HepG2 (cell line): ENCODE measurements around the gene SPAG9. TPM values are rescaled to one million over a fixed set of nuclear protein-coding genes. Genes with fewer than 3 reads are reported as not detected.

Experiments
- ATAC-seq: fragments of 200-7000 bp; cut with Tn5 transposase; 3 replicates; pipeline ENCODE4 v1.9.1; 2020; ENCODE audit warnings: mild to moderate bottlenecking, moderate library complexity
- BruUV-seq: library from RNA; stranded (reverse); fragments of 400-500 nt; replicated peaks from 2 replicates; lab custom pipeline; 2021; lab: Mats Ljungman, UMichigan
- CTCF ChIA-PET: fragments of 300-600 bp; formaldehyde crosslinking; extraction: SDS; loops from one replicate; lab custom pipeline; 2021; ENCODE audit warnings: low total read pairs, inconsistent platforms, low intra/inter-chr PET ratio; lab: Yijun Ruan, JAX
- POLR2A ChIA-PET: fragments of 350-600 bp; sonication (Branson Sonifier 250); formaldehyde crosslinking; loops from one replicate; lab custom pipeline; 2020; ENCODE audit warnings: antibody characterized with exemption, inconsistent platforms; lab: Yijun Ruan, JAX
- DNase-seq: peaks from one replicate; pipeline ENCODE4 v3.0.0-alpha.2; 2015; ENCODE audit warnings: low spot score
- FAIRE-seq: peaks from 3 replicates; lab custom pipeline; 2011; peaks lifted over from hg19 to GRCh38; lab: Jason Lieb, UNC
- H2AFZ ChIP-seq: one replicate; pipeline ENCODE4 v1.6.1; 2011; ENCODE audit warnings: low read length, inconsistent platforms
- H3K27ac ChIP-seq: fragments of 300-600 bp; 3 replicates; pipeline ENCODE4 v1.8.0; 2011; ENCODE audit warnings: mixed run types, mild to moderate bottlenecking, mixed read lengths, low read length, inconsistent platforms; ENCODE audit not compliant: insufficient read depth; ENCODE audit errors: extremely low read length
- H3K27me3 ChIP-seq, 2 experiments: fragments of 200-600 bp in 1 of 2; 2 replicates in 1 of 2; 3 replicates in 1 of 2; pipeline versions ENCODE4 v1.6.0 to v1.8.0; 2011; ENCODE audit warnings: low read length in 2 of 2, mild to moderate bottlenecking in 2 of 2, moderate library complexity in 2 of 2, inconsistent platforms in 1 of 2; ENCODE audit not compliant: insufficient read depth in 2 of 2, control insufficient read depth in 1 of 2
- H3K36me3 ChIP-seq, 2 experiments: fragments of 200-600 bp in 1 of 2; replicated peaks in 1 of 2; 2 replicates in 1 of 2; 3 replicates in 1 of 2; pipeline versions ENCODE4 v1.5.1 to v1.8.0; 2011; ENCODE audit warnings: low read length in 2 of 2, inconsistent platforms in 1 of 2; ENCODE audit not compliant: insufficient read depth in 2 of 2, control insufficient read depth in 1 of 2
- H3K4me1 ChIP-seq: 2 replicates; pipeline ENCODE4 v1.5.1; 2012; ENCODE audit warnings: low read length, inconsistent platforms; ENCODE audit not compliant: insufficient read depth
- H3K4me2 ChIP-seq: 2 replicates; pipeline ENCODE4 v1.6.0; 2011; ENCODE audit warnings: low read depth, low read length, inconsistent platforms
- H3K4me3 ChIP-seq, 3 experiments: fragments of 200-600 bp in 1 of 3; sonication (generic), shearing (Covaris generic) in 1 of 3; replicated peaks in 1 of 3; 2 replicates each; pipeline ENCODE4 v1.5.1; 2011 to 2016; ENCODE audit warnings: low read length in 3 of 3, inconsistent platforms in 2 of 3, low read depth in 2 of 3, mild to moderate bottlenecking in 2 of 3, control low read depth in 1 of 3, mixed read lengths in 1 of 3; ENCODE audit not compliant: insufficient read depth in 1 of 3
- H3K79me2 ChIP-seq: one replicate; pipeline ENCODE4 v1.6.1; 2011; ENCODE audit warnings: low read length, inconsistent platforms; ENCODE audit not compliant: insufficient read depth
- H3K9ac ChIP-seq: 2 replicates; pipeline ENCODE4 v1.6.0; 2011; ENCODE audit warnings: mild to moderate bottlenecking, low read depth, low read length, inconsistent platforms; ENCODE audit not compliant: insufficient read depth
- H3K9me3 ChIP-seq: 2 replicates; pipeline ENCODE4 v1.5.1; 2012; ENCODE audit warnings: mild to moderate bottlenecking, low read length
- H4K20me1 ChIP-seq: 2 replicates; pipeline ENCODE4 v1.6.0; 2011; ENCODE audit warnings: inconsistent platforms, mild to moderate bottlenecking, low read length, moderate library complexity; ENCODE audit not compliant: insufficient read depth
- ATF3 ChIP-seq: sonication (generic); formaldehyde crosslinking; IDR thresholded peaks from 2 replicates; pipeline ENCODE4 v1.4.0; 2020; ENCODE audit warnings: missing genetic modification reagents
- ATF7 ChIP-seq, 2 experiments: fragments of 450-650 bp in 1 of 2; sonication (generic) in 1 of 2; formaldehyde crosslinking in 1 of 2; IDR thresholded peaks; 2 replicates each; pipeline versions ENCODE4 v1.4.0 to v1.6.1; 2016 to 2020; ENCODE audit warnings: antibody characterized with exemption in 1 of 2, mild to moderate bottlenecking in 1 of 2, missing genetic modification reagents in 1 of 2
- BCL3 ChIP-seq: sonication (generic); formaldehyde crosslinking; IDR thresholded peaks from 2 replicates; pipeline ENCODE4 v1.5.1; 2020; ENCODE audit warnings: mild to moderate bottlenecking, missing genetic modification reagents, moderate library complexity
- BORCS8-MEF2B ChIP-seq: sonication (generic); formaldehyde crosslinking; IDR thresholded peaks from 2 replicates; pipeline ENCODE4 v1.8.0; 2022; ENCODE audit warnings: mild to moderate bottlenecking, missing genetic modification reagents
- BRD4 ChIP-seq: sonication (generic); formaldehyde crosslinking; IDR thresholded peaks from 2 replicates; pipeline ENCODE4 v1.4.0; 2020; ENCODE audit warnings: missing genetic modification reagents
- CHD4 ChIP-seq: fragments of 200-600 bp; sonication (generic); IDR thresholded peaks from 2 replicates; pipeline ENCODE4 v1.7.0; 2017; ENCODE audit warnings: mild to moderate bottlenecking, low read length, borderline replicate concordance
- CREB1 ChIP-seq, 2 experiments: fragments of 450-650 bp in 1 of 2; IDR thresholded peaks; 2 replicates each; pipeline ENCODE4 v1.6.1; 2016 to 2017; ENCODE audit warnings: control low read depth in 1 of 2, mild to moderate bottlenecking in 1 of 2, missing compliant biosample characterization in 1 of 2, missing genetic modification characterization in 1 of 2
- FOXP4 ChIP-seq: sonication (generic); formaldehyde crosslinking; IDR thresholded peaks from 2 replicates; pipeline ENCODE4 v1.4.0; 2020; ENCODE audit warnings: missing genetic modification reagents
- HOXA7 ChIP-seq: sonication (generic); formaldehyde crosslinking; IDR thresholded peaks from 2 replicates; pipeline ENCODE4 v1.8.1; 2022; ENCODE audit warnings: mild to moderate bottlenecking, missing genetic modification reagents, moderate library complexity
- NFE2 ChIP-seq: sonication (generic); formaldehyde crosslinking; IDR thresholded peaks from 2 replicates; pipeline ENCODE4 v1.4.0; 2020; ENCODE audit warnings: missing genetic modification reagents
- RCOR2 ChIP-seq: IDR thresholded peaks from 2 replicates; pipeline ENCODE4 v1.6.1; 2016; ENCODE audit warnings: missing biosample characterization, missing genetic modification reagents
- SNAPC5 ChIP-seq: sonication (generic); formaldehyde crosslinking; IDR thresholded peaks from 2 replicates; pipeline ENCODE4 v1.8.1; 2023; ENCODE audit warnings: mild to moderate bottlenecking, missing genetic modification reagents, borderline replicate concordance
- ZBTB21 ChIP-seq: sonication (generic); formaldehyde crosslinking; IDR thresholded peaks from 2 replicates; pipeline ENCODE4 v1.4.0; 2020; ENCODE audit warnings: missing genetic modification reagents
- ZNF138 ChIP-seq: sonication (generic); formaldehyde crosslinking; IDR thresholded peaks from 2 replicates; pipeline ENCODE4 v1.5.0; 2020; ENCODE audit warnings: mild to moderate bottlenecking, low read depth, missing genetic modification reagents
- ZNF17 ChIP-seq: sonication (generic); formaldehyde crosslinking; IDR thresholded peaks from 2 replicates; pipeline ENCODE4 v1.5.0; 2020; ENCODE audit warnings: mild to moderate bottlenecking, missing genetic modification reagents
- ZNF18 ChIP-seq: sonication (generic); formaldehyde crosslinking; IDR thresholded peaks from 2 replicates; pipeline ENCODE4 v1.8.0; 2022; ENCODE audit warnings: mild to moderate bottlenecking, missing genetic modification reagents; ENCODE audit not compliant: insufficient replicate concordance
- ZNF296 ChIP-seq: sonication (generic); formaldehyde crosslinking; conservative IDR thresholded peaks from 2 replicates; pipeline ENCODE4 v1.5.0; 2020; ENCODE audit warnings: mild to moderate bottlenecking, missing genetic modification reagents
- ZSCAN30 ChIP-seq: sonication (generic); formaldehyde crosslinking; IDR thresholded peaks from 2 replicates; pipeline ENCODE4 v1.5.0; 2020; ENCODE audit warnings: mild to moderate bottlenecking, missing genetic modification reagents
- WGBS: methylation state at CpG from one replicate; pipeline ENCODE4 v1.1.6; 2017; ENCODE audit warnings: low lambda C conversion rate; 5-methylcytosine and 5-hydroxymethylcytosine counted together
- in situ Hi-C: cut with HindIII; loops from 2 replicates; pipeline ENCODE4 v1.10.0; 2017; ENCODE audit warnings: low pct_unique_long_range_greater_than_20kb; ENCODE audit not compliant: extremely low pct_ligation_motif_present
- intact Hi-C: fragments of 100-400 bp; cut with micrococcal nuclease; formaldehyde crosslinking; loops from one replicate; pipeline ENCODE4 v1.10.0; 2022; ENCODE audit not compliant: unreplicated experiment
- polyA plus RNA-seq, 8 experiments: library from polyadenylated mRNA; depleted of rRNA in 3 of 8; stranded (reverse) in 7 of 8; unstranded in 1 of 8; fragments of >200 nt; fragmentation: Illumina TruSeq in 4 of 8; extraction: Trizol in 4 of 8; gene quantifications; 2 replicates each; pipeline versions ENCODE4 v1.2.1 to v1.2.3, GENCODE V29; 2011 to 2016; ENCODE audit warnings: low read depth in 4 of 8, missing spikeins in 1 of 8, mixed read lengths in 1 of 8; ENCODE audit not compliant: insufficient read depth in 1 of 8
- total RNA-seq, 5 experiments: library from RNA; depleted of rRNA; stranded (reverse); fragments of >200 nt; fragmentation: Illumina TruSeq; extraction: Trizol; gene quantifications; 2 replicates each; pipeline ENCODE4 v1.2.3, GENCODE V29; 2016; ENCODE audit warnings: low read depth in 1 of 5

The SPAG9 gene
- total and polyA plus RNA-seq, 2 of the 13 experiments (the other 11 are each of a cell fraction or from before 2014, with no cell fraction given) = 43.2 to 78.6 TPM

GRCh38 chr17:51152766-51153209, 32.1 kb upstream of the SPAG9 start:
- Histone ChIP-seq H3K27me3 (no peaks in the 10 kb centered on the region; a peak in 1 of 5 replicates), H3K27ac (peak overlapping the region; percentile 76), H3K79me2 (peaks cover 42% of the 10 kb centered on the region), H3K36me3 (peaks cover 5 to 20% of the 10 kb centered on the region in 2 experiments), H3K9ac (peak overlapping the region; percentile 88), H3K4me1 (peaks cover 50% of the 10 kb centered on the region), H4K20me1 (no peaks in the 10 kb centered on the region), H3K4me2 (peak overlapping the region; percentile 97), H2AFZ (peak overlapping the region; percentile 96), H3K4me3 (peak overlapping the region; percentile 55 to 94 (median 73)), H3K9me3 (no peaks in the 10 kb centered on the region)
- WGBS = 5% methylated on average over 8 of the region's 8 CpGs
- in situ Hi-C loops (loop anchor here (5.0 kb wide), 1 partner anchor 150 kb away; no protein-coding TSS in a partner anchor), intact Hi-C loops (loop anchor here (1.0 kb wide), 3 partner anchors 30 to 151 kb away; no protein-coding TSS in a partner anchor)
- CTCF ChIA-PET = interaction anchor here (0.8 to 3.3 kb wide), 4 partner anchors 32 to 152 kb away, joined by 3 to 38 read pairs (median 10); partner anchors contain the start of gene SPAG9
- POLR2A ChIA-PET = interaction anchor here (0.6 to 4.1 kb wide), 19 partner anchors 8 to 299 kb away, joined by 3 to 43 read pairs (median 4); partner anchors contain the start of genes NME2, SPAG9 and UTP18
- FAIRE-seq (no peak), ATAC-seq (peak; percentile 16), DNase-seq (peak; percentile 27)
- TSS peak; percentile 99 for BruUV-seq
- no peak for TF ChIP-seq BCL3 (CRISPR knock-in tag)
- TF ChIP-seq HOXA7 (CRISPR knock-in tag) = no peak
- TF ChIP-seq ATF3 (CRISPR knock-in tag) = 0 out of 2 replicates have a peak, but pooled peaks have one; percentile 34
- TF ChIP-seq RCOR2 (CRISPR knock-in tag) = no peak
- TF ChIP-seq BORCS8-MEF2B (CRISPR knock-in tag) = peak; percentile 2; the same call in 1 of the 2 replicates
- peak; percentile 72 for TF ChIP-seq CREB1 (IDR thresholded peaks at IDR 0.05)
- TF ChIP-seq CREB1 (CRISPR knock-in tag; IDR thresholded peaks at IDR 0.05) = no peak
- 0 out of 2 replicates have a peak, but pooled peaks have one; percentile 2 for TF ChIP-seq ZNF138
- TF ChIP-seq FOXP4 (CRISPR knock-in tag) = no peak
- no peak for TF ChIP-seq NFE2 (CRISPR knock-in tag)
- 0 out of 2 replicates have a peak, but pooled peaks have one; percentile 16 for TF ChIP-seq SNAPC5
- no peak for TF ChIP-seq ZNF18
- TF ChIP-seq CHD4 = peak; percentile 86; the same call in 1 of the 2 replicates
- no peak for TF ChIP-seq ZNF296
- TF ChIP-seq BRD4 (CRISPR knock-in tag) = no peak
- peak; percentile 67 for TF ChIP-seq ZBTB21 (CRISPR knock-in tag)
- peak; percentile 98 for TF ChIP-seq ATF7 (IDR thresholded peaks at IDR 0.05)
- TF ChIP-seq ATF7 (CRISPR knock-in tag; IDR thresholded peaks at IDR 0.05) = no peak
- TF ChIP-seq ZSCAN30 (CRISPR knock-in tag) = peak; percentile 19; the same call in 1 of the 2 replicates
- peak; percentile 64; the same call in 1 of the 2 replicates for TF ChIP-seq ZNF17 (CRISPR knock-in tag)
